ENCODE measurements around the gene SPATA3.

The SPATA3 gene

DNA sequence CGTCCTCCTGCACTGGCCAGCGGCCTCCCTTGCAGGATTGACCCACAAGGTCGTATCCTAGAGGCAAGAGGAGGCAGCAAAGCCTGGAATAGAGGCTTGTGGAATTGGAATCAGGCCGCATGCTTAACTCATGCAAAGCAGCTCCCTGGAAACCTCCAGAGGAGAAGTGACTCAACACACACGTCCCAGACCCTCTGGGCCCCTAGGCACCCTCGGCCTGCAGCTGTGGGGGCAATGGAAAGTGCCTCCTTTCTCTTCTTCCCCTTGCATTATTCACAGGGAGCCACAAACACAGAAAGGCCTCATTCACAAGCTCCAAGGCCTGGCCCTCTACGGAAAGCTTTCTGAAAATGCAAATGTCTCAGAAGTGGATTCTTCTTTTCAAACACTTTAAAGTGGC lies 19.6 kb downstream of the SPATA3 start:
- H3K79me2 ChIP-seq (ENCODE audit: insufficient read depth, low read length) = no peaks in the 10 kb centered on the region
- H3K36me3 ChIP-seq (ENCODE audit: insufficient read depth, low read length) = no peaks in the 10 kb centered on the region
- H3F3A ChIP-seq (ENCODE audit: insufficient read depth, low read length) = no peaks in the 10 kb centered on the region
- H3K9me3 ChIP-seq (ENCODE audit: low read length) = no peaks in the 10 kb centered on the region
- H3K4me3 ChIP-seq (ENCODE audit: low read depth, low read length, poor library complexity, severe bottlenecking) = no peak overlapping the region
- H3K4me1 ChIP-seq (ENCODE audit: insufficient read depth, low read length, severe bottlenecking) = no peaks in the 10 kb centered on the region
- no peaks in the 10 kb centered on the region; the same call in 1 of the 2 replicates for H3K27me3 ChIP-seq (ENCODE audit: insufficient read depth, low read length)
- no peak overlapping the region for H3K4me2 ChIP-seq (ENCODE audit: low read length)
- no peaks in the 10 kb centered on the region for H4K20me1 ChIP-seq (ENCODE audit: insufficient read depth, low read length)
- TF ChIP-seq EZH2 (IDR thresholded peaks at IDR 0.05; ENCODE audit: borderline replicate concordance, low read length) = no peak
- TF ChIP-seq, protein P1, sequence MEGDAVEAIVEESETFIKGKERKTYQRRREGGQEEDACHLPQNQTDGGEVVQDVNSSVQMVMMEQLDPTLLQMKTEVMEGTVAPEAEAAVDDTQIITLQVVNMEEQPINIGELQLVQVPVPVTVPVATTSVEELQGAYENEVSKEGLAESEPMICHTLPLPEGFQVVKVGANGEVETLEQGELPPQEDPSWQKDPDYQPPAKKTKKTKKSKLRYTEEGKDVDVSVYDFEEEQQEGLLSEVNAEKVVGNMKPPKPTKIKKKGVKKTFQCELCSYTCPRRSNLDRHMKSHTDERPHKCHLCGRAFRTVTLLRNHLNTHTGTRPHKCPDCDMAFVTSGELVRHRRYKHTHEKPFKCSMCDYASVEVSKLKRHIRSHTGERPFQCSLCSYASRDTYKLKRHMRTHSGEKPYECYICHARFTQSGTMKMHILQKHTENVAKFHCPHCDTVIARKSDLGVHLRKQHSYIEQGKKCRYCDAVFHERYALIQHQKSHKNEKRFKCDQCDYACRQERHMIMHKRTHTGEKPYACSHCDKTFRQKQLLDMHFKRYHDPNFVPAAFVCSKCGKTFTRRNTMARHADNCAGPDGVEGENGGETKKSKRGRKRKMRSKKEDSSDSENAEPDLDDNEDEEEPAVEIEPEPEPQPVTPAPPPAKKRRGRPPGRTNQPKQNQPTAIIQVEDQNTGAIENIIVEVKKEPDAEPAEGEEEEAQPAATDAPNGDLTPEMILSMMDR (IDR thresholded peaks at IDR 0.05; ENCODE audit: low read length) = no peak
- no peak overlapping the region for H3K27ac ChIP-seq (ENCODE audit: low read depth, low read length, poor library complexity, severe bottlenecking)
- H2AFZ ChIP-seq (ENCODE audit: low read length) = no peak overlapping the region
- H3K9me2 ChIP-seq (ENCODE audit: low read depth, low read length) = no peaks in the 10 kb centered on the region
- no peak overlapping the region for H3K9ac ChIP-seq (ENCODE audit: low read length)

DNA sequence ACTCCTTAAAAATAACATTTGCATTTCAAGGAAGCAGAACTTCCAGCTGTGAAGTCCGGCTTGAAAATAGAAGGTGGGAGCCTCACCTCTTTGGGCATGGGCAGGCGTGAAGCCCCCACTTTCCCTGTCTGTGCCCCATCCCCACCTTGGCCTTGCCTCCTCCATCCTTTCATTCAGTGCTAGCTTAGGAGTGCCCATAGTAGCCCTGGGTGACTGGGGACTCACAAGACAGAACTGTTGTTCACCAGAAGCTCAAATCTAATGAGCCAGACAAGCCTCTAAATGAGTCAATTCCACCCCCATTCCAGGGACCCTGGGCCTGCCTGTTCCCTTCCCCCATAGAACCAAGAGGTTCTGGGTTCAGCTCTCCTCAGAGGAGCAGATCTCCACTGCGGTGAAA lies 20.0 kb downstream of the SPATA3 start:
- Histone ChIP-seq H3K79me2 (ENCODE audit: insufficient read depth, low read length) (no peaks in the 10 kb centered on the region), H3F3A (ENCODE audit: insufficient read depth, low read length) (no peaks in the 10 kb centered on the region), H2AFZ (ENCODE audit: low read length) (no peak overlapping the region), H3K4me2 (ENCODE audit: low read length) (no peak overlapping the region), H3K4me3 (ENCODE audit: low read depth, low read length, poor library complexity, severe bottlenecking) (no peak overlapping the region), H3K27me3 (ENCODE audit: insufficient read depth, low read length) (no peaks in the 10 kb centered on the region; the same call in 1 of the 2 replicates), H3K4me1 (ENCODE audit: insufficient read depth, low read length, severe bottlenecking) (no peaks in the 10 kb centered on the region), H3K9me2 (ENCODE audit: low read depth, low read length) (no peaks in the 10 kb centered on the region), H3K36me3 (ENCODE audit: insufficient read depth, low read length) (no peaks in the 10 kb centered on the region), H3K27ac (ENCODE audit: low read depth, low read length, poor library complexity, severe bottlenecking) (no peak overlapping the region), H3K9ac (ENCODE audit: low read length) (no peak overlapping the region), H3K9me3 (ENCODE audit: low read length) (no peaks in the 10 kb centered on the region), H4K20me1 (ENCODE audit: insufficient read depth, low read length) (no peaks in the 10 kb centered on the region)
- TF ChIP-seq, protein P1 (IDR thresholded peaks at IDR 0.05; ENCODE audit: low read length) = no peak
- no peak for TF ChIP-seq EZH2 (IDR thresholded peaks at IDR 0.05; ENCODE audit: borderline replicate concordance, low read length)

DNA sequence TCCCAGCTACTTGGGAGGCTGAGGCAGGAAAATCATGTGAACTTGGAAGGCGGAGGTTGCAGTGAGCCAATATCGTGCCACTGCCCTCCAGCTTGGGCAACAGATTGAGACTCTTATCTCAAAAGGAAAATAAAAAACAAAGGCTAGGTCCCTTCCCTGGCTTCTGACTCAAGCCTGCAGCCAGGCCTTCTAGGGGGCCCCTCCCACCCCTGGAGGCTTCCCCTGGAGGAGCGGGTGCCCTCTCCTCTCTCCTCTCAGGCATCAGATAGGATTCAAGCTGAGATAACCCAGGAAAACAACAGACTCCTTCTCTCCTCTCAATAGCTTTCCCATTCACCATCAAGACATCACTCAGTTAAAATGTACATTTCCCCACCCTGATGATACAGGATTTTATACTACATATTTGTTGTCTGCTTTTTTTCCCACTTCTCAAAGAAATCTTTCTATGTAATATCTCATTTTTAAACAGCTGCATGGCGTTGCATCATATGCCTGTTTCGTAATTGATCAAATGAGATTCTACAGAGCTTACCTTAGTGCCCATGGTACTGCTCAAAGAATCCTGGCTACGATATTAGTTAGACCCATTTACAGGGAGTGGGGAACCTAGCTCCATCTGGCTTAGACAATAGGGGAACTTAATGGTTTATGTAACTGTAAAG lies 20.8 kb downstream of the SPATA3 start:
- Histone ChIP-seq H3K4me2 (ENCODE audit: low read length) (no peak overlapping the region), H3K4me3 (ENCODE audit: low read depth, low read length, poor library complexity, severe bottlenecking) (no peak overlapping the region), H3K36me3 (ENCODE audit: insufficient read depth, low read length) (no peaks in the 10 kb centered on the region), H3K27me3 (ENCODE audit: insufficient read depth, low read length) (peaks cover 3% of the 10 kb centered on the region; the same call in 1 of the 2 replicates), H3F3A (ENCODE audit: insufficient read depth, low read length) (no peaks in the 10 kb centered on the region), H3K4me1 (ENCODE audit: insufficient read depth, low read length, severe bottlenecking) (no peaks in the 10 kb centered on the region), H3K79me2 (ENCODE audit: insufficient read depth, low read length) (no peaks in the 10 kb centered on the region), H3K27ac (ENCODE audit: low read depth, low read length, poor library complexity, severe bottlenecking) (no peak overlapping the region), H2AFZ (ENCODE audit: low read length) (no peak overlapping the region), H4K20me1 (ENCODE audit: insufficient read depth, low read length) (no peaks in the 10 kb centered on the region), H3K9ac (ENCODE audit: low read length) (no peak overlapping the region), H3K9me2 (ENCODE audit: low read depth, low read length) (no peaks in the 10 kb centered on the region), H3K9me3 (ENCODE audit: low read length) (no peaks in the 10 kb centered on the region)
- no peak for TF ChIP-seq EZH2 (IDR thresholded peaks at IDR 0.05; ENCODE audit: borderline replicate concordance, low read length)
- TF ChIP-seq, protein P1 (IDR thresholded peaks at IDR 0.05; ENCODE audit: low read length) = no peak

All from OCI-LY1 (cell line).